ENCODE data around the gene MXRA8.

GRCh38 chr1:1312450-1313314 lies 45.7 kb downstream of the MXRA8 start:
- TF ChIP-seq CTCF (IDR thresholded peaks at IDR 0.05; ENCODE audit: extremely low read depth in 1 of 2, insufficient read depth in 1 of 2, low read depth in 1 of 2, low read length in 2 of 2), result no peak
- no peak for TF ChIP-seq JUN (IDR thresholded peaks at IDR 0.05; ENCODE audit: borderline replicate concordance, insufficient read depth, insufficient read length, low read depth)
- no peak for TF ChIP-seq EZH2 (IDR thresholded peaks at IDR 0.05; ENCODE audit: borderline replicate concordance, low read depth, low read length, severe bottlenecking)
- TF ChIP-seq POLR2A (IDR thresholded peaks at IDR 0.05; ENCODE audit: low read depth, low read length), result no peak
- no peak for TF ChIP-seq POLR2AphosphoS5 (IDR thresholded peaks at IDR 0.05; ENCODE audit: insufficient read depth, low read depth, low read length)
- no peak for TF ChIP-seq MAX (IDR thresholded peaks at IDR 0.05; ENCODE audit: insufficient read depth, insufficient read length)
- TF ChIP-seq FOS (IDR thresholded peaks at IDR 0.05; ENCODE audit: borderline replicate concordance, insufficient read depth, low read length), result no peak
- no peak for TF ChIP-seq GATA2 (IDR thresholded peaks at IDR 0.05; ENCODE audit: insufficient read depth, insufficient read length, low read depth, low read length)

All from endothelial cell of umbilical vein (primary cell).